K562 (cell line): ENCODE measurements around the gene SLC25A29. TPM values are rescaled to one million over a fixed set of nuclear protein-coding genes. Genes with fewer than 3 reads are reported as not detected.
A peak's percentile ranks its signal among the peaks of the same experiment; 100 is the strongest.

Experiments
- ATAC-seq: fragments of 200-7000 bp; cut with Tn5 transposase; 3 replicates; pipeline ENCODE4 v1.9.1; 2020; ENCODE audit warnings: moderate library complexity
- BruUV-seq: library from RNA; stranded (reverse); fragments of 400-500 nt; replicated peaks from 2 replicates; lab custom pipeline; 2021; lab: Mats Ljungman, UMichigan
- CTCF ChIA-PET: fragments of 300-600 bp; formaldehyde crosslinking; extraction: SDS; loops from one replicate; lab custom pipeline; 2021; ENCODE audit warnings: low intra/inter-chr PET ratio; lab: Yijun Ruan, JAX
- POLR2A ChIA-PET: fragments of 300-600, 350-650 bp; sonication (Branson Sonifier 250); formaldehyde crosslinking; extraction: SDS; loops from one replicate; lab custom pipeline; 2021; ENCODE audit warnings: antibody characterized with exemption, inconsistent platforms; lab: Yijun Ruan, JAX
- DNase-seq, 4 experiments: peaks; one replicate each; pipeline versions ENCODE4 v3.0.0 to v3.0.0-alpha.2; 2011 to 2018; ENCODE audit warnings: low spot score in 3 of 4, mixed read lengths in 3 of 4; ENCODE audit errors: extremely low read depth in 1 of 4
- FAIRE-seq: peaks from 2 replicates; lab custom pipeline; 2011; peaks lifted over from hg19 to GRCh38; lab: Jason Lieb, UNC
- H2AFZ ChIP-seq: 2 replicates; pipeline ENCODE4 v1.6.0; 2011; ENCODE audit warnings: low read depth, low read length, control low read depth, inconsistent platforms
- H3K27ac ChIP-seq: fragments of 200-600 bp; 3 replicates; pipeline ENCODE4 v1.8.0; 2011; ENCODE audit warnings: low read depth, mild to moderate bottlenecking, control low read depth, inconsistent platforms, low read length, moderate library complexity, mixed read lengths; ENCODE audit errors: extremely low read depth
- H3K27me3 ChIP-seq, 2 experiments: fragments of 300-600 bp in 1 of 2; 2 replicates in 1 of 2; 3 replicates in 1 of 2; pipeline versions ENCODE4 v1.6.0 to v1.8.0; 2011; ENCODE audit warnings: inconsistent platforms in 2 of 2, low read length in 2 of 2, mild to moderate bottlenecking in 1 of 2, mixed read lengths in 1 of 2, moderate library complexity in 1 of 2; ENCODE audit not compliant: control insufficient read depth in 2 of 2, insufficient read depth in 2 of 2
- H3K36me3 ChIP-seq: fragments of 300-600 bp; 3 replicates; pipeline ENCODE4 v1.8.0; 2011; ENCODE audit warnings: mild to moderate bottlenecking, low read length, inconsistent platforms; ENCODE audit not compliant: control insufficient read depth, insufficient read depth
- H3K4me1 ChIP-seq, 2 experiments: fragments of 200-600 bp in 1 of 2; replicated peaks in 1 of 2; 2 replicates in 1 of 2; 3 replicates in 1 of 2; pipeline versions ENCODE4 v1.5.1 to v1.8.0; 2011; ENCODE audit warnings: inconsistent platforms in 2 of 2, low read length in 2 of 2, mild to moderate bottlenecking in 1 of 2, mixed read lengths in 1 of 2, moderate library complexity in 1 of 2; ENCODE audit not compliant: control insufficient read depth in 2 of 2, insufficient read depth in 2 of 2
- H3K4me2 ChIP-seq: 2 replicates; pipeline ENCODE4 v1.6.1; 2011; ENCODE audit warnings: low read length, control low read depth, inconsistent platforms, mixed read lengths; ENCODE audit not compliant: insufficient read depth
- H3K4me3 ChIP-seq: fragments of 200-600 bp; sonication (generic), shearing (Covaris generic); 2 replicates; pipeline ENCODE4 v1.5.1; 2016; ENCODE audit warnings: control low read depth, inconsistent platforms
- H3K79me2 ChIP-seq: fragments of 200-600 bp; 3 replicates; pipeline ENCODE4 v1.8.0; 2011; ENCODE audit warnings: low read length, inconsistent platforms; ENCODE audit not compliant: control insufficient read depth, insufficient read depth
- H3K9ac ChIP-seq, 2 experiments: 2 replicates each; pipeline versions ENCODE4 v1.6.0 to v1.6.1; 2011; ENCODE audit warnings: low read depth in 2 of 2, low read length in 2 of 2, control low read depth in 1 of 2, inconsistent platforms in 1 of 2, mild to moderate bottlenecking in 1 of 2, mixed read lengths in 1 of 2; ENCODE audit not compliant: insufficient read depth in 1 of 2
- H3K9me1 ChIP-seq: one replicate; pipeline ENCODE4 v1.6.0; 2011; ENCODE audit warnings: inconsistent platforms, mild to moderate bottlenecking, low read length, moderate library complexity; ENCODE audit not compliant: control insufficient read depth, insufficient read depth
- H3K9me3 ChIP-seq: replicated peaks from 2 replicates; pipeline ENCODE4 v1.5.1; 2011; ENCODE audit warnings: low read depth, low read length, inconsistent platforms; ENCODE audit not compliant: control insufficient read depth, insufficient read depth
- H4K20me1 ChIP-seq: replicated peaks from 2 replicates; pipeline ENCODE4 v1.6.1; 2011; ENCODE audit warnings: low read length, inconsistent platforms, mixed read lengths; ENCODE audit not compliant: control insufficient read depth, insufficient read depth
- ATF1 ChIP-seq, 2 experiments: fragments of 450-650 bp in 1 of 2; IDR thresholded peaks; 2 replicates each; pipeline ENCODE4 v1.6.1; 2016; ENCODE audit warnings: missing compliant biosample characterization in 1 of 2, missing genetic modification characterization in 1 of 2
- ELK1 ChIP-seq: sonication (generic); formaldehyde crosslinking; IDR thresholded peaks from 2 replicates; pipeline ENCODE4 v1.8.1; 2022; ENCODE audit warnings: missing genetic modification reagents
- HDGF ChIP-seq: fragments of 450-650 bp; IDR thresholded peaks from 2 replicates; pipeline ENCODE4 v1.6.1; 2016
- HMG20B ChIP-seq: fragments of 250-450 bp; sonication (Bioruptor Pico); IDR thresholded peaks from 2 replicates; pipeline ENCODE4 v1.5.0; 2021; ENCODE audit warnings: mild to moderate bottlenecking
- MITF ChIP-seq: IDR thresholded peaks from 2 replicates; pipeline ENCODE4 v1.6.1; 2014; ENCODE audit warnings: antibody characterized with exemption
- NCOA4 ChIP-seq: fragments of 450-650 bp; IDR thresholded peaks from 2 replicates; pipeline ENCODE4 v1.6.1; 2018; ENCODE audit warnings: mild to moderate bottlenecking; ENCODE audit not compliant: partially characterized antibody
- POLR2A ChIP-seq: fragments of 450-650 bp; conservative IDR thresholded peaks from 2 replicates; pipeline ENCODE4 v1.6.1; 2016
- POLR2G ChIP-seq: fragments of 200-400 bp; formaldehyde crosslinking; IDR thresholded peaks from 2 replicates; pipeline ENCODE4 v1.6.1; 2017; ENCODE audit warnings: low read depth, mild to moderate bottlenecking, antibody characterized with exemption, low read length, moderate library complexity
- POU5F1 ChIP-seq: fragments of 150-350 bp; IDR thresholded peaks from 2 replicates; pipeline ENCODE4 v1.6.1; 2014; ENCODE audit warnings: borderline replicate concordance, low read length, low read depth, mild to moderate bottlenecking; ENCODE audit not compliant: partially characterized antibody
- XRCC4 ChIP-seq: IDR thresholded peaks from one replicate; pipeline ENCODE4 v1.6.1; 2011; ENCODE audit not compliant: insufficient read depth, insufficient read length; ENCODE audit errors: extremely low read depth
- ZNF316 ChIP-seq: fragments of 450-650 bp; IDR thresholded peaks from 2 replicates; pipeline ENCODE4 v1.6.1; 2016
- ZNF507 ChIP-seq: conservative IDR thresholded peaks from 2 replicates; pipeline ENCODE4 v1.6.1; 2017; ENCODE audit warnings: missing genetic modification characterization, missing compliant biosample characterization
- WGBS: fragments of 100-300 bp; shearing (Covaris generic); methylation state at CpG from one replicate; pipeline ENCODE4 v1.1.6; 2016; ENCODE audit warnings: low coverage, mixed read lengths; ENCODE audit not compliant: insufficient coverage; ENCODE audit errors: missing lambda C conversion rate; 5-methylcytosine and 5-hydroxymethylcytosine counted together
- in situ Hi-C: fragments of 300-500 bp; cut with MboI; formaldehyde crosslinking; loops from 4 replicates; pipeline ENCODE4 v1.15.0; 2018; ENCODE audit warnings: inconsistent platforms, mixed read lengths
- intact Hi-C: fragments of 100-400 bp; cut with micrococcal nuclease; formaldehyde crosslinking; loops from 2 replicates; pipeline ENCODE4 v1.14.2; 2022
- polyA plus RNA-seq, 8 experiments: library from polyadenylated mRNA; depleted of rRNA in 4 of 8; stranded (reverse) in 5 of 8; unstranded in 3 of 8; fragments of >200 nt; fragmentation: Nextera tagmentation in 2 of 8; fragmentation: Illumina TruSeq in 1 of 8; extraction: Ambion mirVana in 2 of 8; extraction: Trizol in 1 of 8; gene quantifications; 2 replicates each; pipeline versions ENCODE4 v1.2.1 to v1.2.3, GENCODE V29; 2011 to 2014; ENCODE audit warnings: inconsistent platforms in 1 of 8, missing spikeins in 1 of 8
- total RNA-seq, 7 experiments: library from RNA; depleted of rRNA in 6 of 7; stranded (reverse); fragments of >200 nt in 6 of 7; fragmentation: Illumina TruSeq in 2 of 7; extraction: Trizol in 2 of 7; gene quantifications; 2 replicates each; pipeline versions ENCODE4 v1.2.1 to v1.2.3, GENCODE V29; 2011 to 2021; ENCODE audit warnings: low replicate concordance in 1 of 7

Gene SLC25A29
- total and polyA plus RNA-seq, 9 of the 15 experiments (the other 6 are each of a cell fraction or from before 2014, with no cell fraction given): 0.07 to 17.5 (median 4.8) TPM

- Histone ChIP-seq H3K4me3 (no peak overlapping the region), H3K27ac (no peak overlapping the region), H3K79me2 (peaks cover 56% of the 10 kb centered on the region), H3K9ac (peak overlapping the region in 1 of 2 experiments; percentile 41; a peak in 2 of 4 replicates), H3K27me3 (no peaks in the 10 kb centered on the region), H3K9me1 (no peaks in the 10 kb centered on the region), H3K36me3 (peaks cover 69% of the 10 kb centered on the region; the same call in 2 of the 3 replicates), H2AFZ (no peak overlapping the region), H3K9me3 (no peaks in the 10 kb centered on the region), H3K4me1 (peaks cover 0 to 12% of the 10 kb centered on the region in 2 experiments; a peak in 3 of 5 replicates), H3K4me2 (no peak overlapping the region), H4K20me1 (0 out of 2 replicates have a peak, but pooled peaks cover 3% of the 10 kb centered on the region)
- TF ChIP-seq POLR2G (0 out of 2 replicates have a peak, but pooled peaks have one; percentile 33), XRCC4 (no peak), HDGF (no peak), POLR2A (0 out of 2 replicates have a peak, but pooled peaks have one; percentile 22)
- ChIA-PET POLR2A (interaction anchor here (1.0 kb wide), 1 partner anchor 16 kb away, joined by 4 read pairs; no protein-coding TSS in a partner anchor), CTCF (no interaction called here)
- in situ Hi-C loops: no loop called here
- FAIRE-seq (no peak), ATAC-seq (no peak; the same call in 2 of the 3 replicates), DNase-seq (no peak)
- 83% methylated on average over 6 of the region's 8 CpGs for WGBS
- no TSS peak for BruUV-seq
- intact Hi-C loops: no loop called here
Measured at GRCh38 chr14:100279563-100279962, 26.7 kb downstream of the SLC25A29 start.

- H3K36me3 ChIP-seq: peaks cover 74% of the 10 kb centered on the region; the same call in 2 of the 3 replicates
- in situ Hi-C loops: no loop called here
- intact Hi-C loops: no loop called here
- WGBS: 91% methylated on average over 2 of the region's 2 CpGs
- ChIA-PET POLR2A (interaction anchor here (0.6 to 1.0 kb wide), 2 partner anchors 15 to 710 kb away, joined by 4 to 5 read pairs; no protein-coding TSS in a partner anchor), CTCF (no interaction called here)
- no peaks in the 10 kb centered on the region for H3K9me3 ChIP-seq
- peaks cover 60% of the 10 kb centered on the region for H3K79me2 ChIP-seq
- H3K4me2 ChIP-seq: no peak overlapping the region
- H2AFZ ChIP-seq: no peak overlapping the region
- no peak overlapping the region for H3K4me3 ChIP-seq
- 0 out of 2 replicates have a peak, but pooled peaks cover 3% of the 10 kb centered on the region for H4K20me1 ChIP-seq
- H3K9me1 ChIP-seq: no peaks in the 10 kb centered on the region
- TF ChIP-seq NCOA4: no peak
- no peak for TF ChIP-seq MITF
- TF ChIP-seq ZNF507 (tag): no peak
- no peak for TF ChIP-seq POU5F1
- TF ChIP-seq ZNF316: no peak
- TF ChIP-seq ELK1: no peak
- no peak for TF ChIP-seq HMG20B (CRISPR knock-in tag)
- no peak for TF ChIP-seq ATF1 (CRISPR knock-in tag; IDR thresholded peaks at IDR 0.05)
- TF ChIP-seq ATF1 (tag; IDR thresholded peaks at IDR 0.05): no peak
- no peak for ATAC-seq
- H3K4me1 ChIP-seq: peaks cover 0 to 8% of the 10 kb centered on the region in 2 experiments; a peak in 2 of 5 replicates
- FAIRE-seq: no peak
- H3K27ac ChIP-seq: no peak overlapping the region
- H3K27me3 ChIP-seq: no peaks in the 10 kb centered on the region
- H3K9ac ChIP-seq: peak overlapping the region in 1 of 2 experiments; percentile 41; a peak in 1 of 4 replicates
- no TSS peak for BruUV-seq
- DNase-seq: no peak
Measured at GRCh38 chr14:100279133-100279532, 27.1 kb downstream of the SLC25A29 start.
